ENCODE data around the gene IPO4.
"Not testable (repeated sequence)": the region's sequence is repeated elsewhere in the genome, so short reads cannot be mapped to it uniquely, and the experiment has no call there.

Gene IPO4

GRCh38 chr14:24212924-24213865, 24.6 kb upstream of the IPO4 start, which contains the start of gene CHMP4A:
TSS of gene CHMP4A (minus strand) at chr14:24213488. CDS start at chr14:24213439, 49 bp downstream.
- peak within 1 kb of the TSS; percentile 87 for H3K9ac ChIP-seq (ENCODE audit: low read length)
- H3K9me3 ChIP-seq (ENCODE audit: control insufficient read depth, low read length), result no peaks in the 10 kb centered on the region
- H3K27me3 ChIP-seq (ENCODE audit: control insufficient read depth, insufficient read depth, low read length), result no peaks in the 10 kb centered on the region
- peaks cover 9% of the 10 kb centered on the region for H3K36me3 ChIP-seq (ENCODE audit: control insufficient read depth, insufficient read depth, low read length)
- peaks cover 10% of the 10 kb centered on the region for H3K4me1 ChIP-seq (ENCODE audit: control insufficient read depth, insufficient read depth, low read length)
- H3K4me3 ChIP-seq (ENCODE audit: low read length), result peak within 1 kb of the TSS; percentile 67

GRCh38 chr14:24211311-24211710, 22.7 kb upstream of the IPO4 start:
- Histone ChIP-seq H3K4me1 (ENCODE audit: control insufficient read depth, insufficient read depth, low read length) (peaks cover 10% of the 10 kb centered on the region), H3K4me3 (ENCODE audit: low read length) (no peak overlapping the region), H3K27me3 (ENCODE audit: control insufficient read depth, insufficient read depth, low read length) (no peaks in the 10 kb centered on the region), H3K36me3 (ENCODE audit: control insufficient read depth, insufficient read depth, low read length) (peaks cover 4% of the 10 kb centered on the region), H3K9me3 (ENCODE audit: control insufficient read depth, low read length) (no peaks in the 10 kb centered on the region), H3K9ac (ENCODE audit: low read length) (no peak overlapping the region)

- Histone ChIP-seq H3K36me3 (ENCODE audit: control insufficient read depth, insufficient read depth, low read length) (peaks cover 6% of the 10 kb centered on the region), H3K4me1 (ENCODE audit: control insufficient read depth, insufficient read depth, low read length) (no peaks in the 10 kb centered on the region), H3K27me3 (ENCODE audit: control insufficient read depth, insufficient read depth, low read length) (no peaks in the 10 kb centered on the region), H3K9ac (ENCODE audit: low read length) (no peak overlapping the region), H3K9me3 (ENCODE audit: control insufficient read depth, low read length) (no peaks in the 10 kb centered on the region), H3K4me3 (ENCODE audit: low read length) (no peak overlapping the region)
Observed at GRCh38 chr14:24207625-24208024, 19.0 kb upstream of the IPO4 start.

- Histone ChIP-seq H3K4me1 (ENCODE audit: control insufficient read depth, insufficient read depth, low read length) (no peaks in the 10 kb centered on the region), H3K9me3 (ENCODE audit: control insufficient read depth, low read length) (no peaks in the 10 kb centered on the region), H3K36me3 (ENCODE audit: control insufficient read depth, insufficient read depth, low read length) (peaks cover 6% of the 10 kb centered on the region), H3K4me3 (ENCODE audit: low read length) (no peak overlapping the region), H3K9ac (ENCODE audit: low read length) (no peak overlapping the region), H3K27me3 (ENCODE audit: control insufficient read depth, insufficient read depth, low read length) (no peaks in the 10 kb centered on the region)
Observed at GRCh38 chr14:24207104-24207551, 18.5 kb upstream of the IPO4 start.

- H3K27me3 ChIP-seq (ENCODE audit: control insufficient read depth, insufficient read depth, low read length), result no peaks in the 10 kb centered on the region
- H3K9ac ChIP-seq (ENCODE audit: low read length), result no peak overlapping the region
- H3K4me1 ChIP-seq (ENCODE audit: control insufficient read depth, insufficient read depth, low read length), result no peaks in the 10 kb centered on the region
- no peaks in the 10 kb centered on the region for H3K9me3 ChIP-seq (ENCODE audit: control insufficient read depth, low read length)
- peaks cover 6% of the 10 kb centered on the region for H3K36me3 ChIP-seq (ENCODE audit: control insufficient read depth, insufficient read depth, low read length)
- no peak overlapping the region for H3K4me3 ChIP-seq (ENCODE audit: low read length)
Observed at GRCh38 chr14:24206260-24207103, 17.9 kb upstream of the IPO4 start.

GRCh38 chr14:24204163-24205146, 15.8 kb upstream of the IPO4 start:
- Histone ChIP-seq H3K9me3 (ENCODE audit: control insufficient read depth, low read length) (no peaks in the 10 kb centered on the region), H3K27me3 (ENCODE audit: control insufficient read depth, insufficient read depth, low read length) (no peaks in the 10 kb centered on the region), H3K9ac (ENCODE audit: low read length) (no peak overlapping the region), H3K4me1 (ENCODE audit: control insufficient read depth, insufficient read depth, low read length) (no peaks in the 10 kb centered on the region), H3K36me3 (ENCODE audit: control insufficient read depth, insufficient read depth, low read length) (peaks cover 6% of the 10 kb centered on the region), H3K4me3 (ENCODE audit: low read length) (no peak overlapping the region)

GRCh38 chr14:24203249-24203886, 14.8 kb upstream of the IPO4 start:
- H3K36me3 ChIP-seq (ENCODE audit: control insufficient read depth, insufficient read depth, low read length); H3K9me3 ChIP-seq (ENCODE audit: control insufficient read depth, low read length): not testable (repeated sequence)

GRCh38 chr14:24202538-24202937, 13.9 kb upstream of the IPO4 start:
- H3K4me1 ChIP-seq (ENCODE audit: control insufficient read depth, insufficient read depth, low read length); H3K27me3 ChIP-seq (ENCODE audit: control insufficient read depth, insufficient read depth, low read length); H3K9me3 ChIP-seq (ENCODE audit: control insufficient read depth, low read length); H3K4me3 ChIP-seq (ENCODE audit: low read length); H3K9ac ChIP-seq (ENCODE audit: low read length); H3K36me3 ChIP-seq (ENCODE audit: control insufficient read depth, insufficient read depth, low read length): not testable (repeated sequence)

More at GRCh38 chr14:24203249-24203886, 14.8 kb upstream of the IPO4 start:
- not testable (repeated sequence) for H3K4me1 ChIP-seq (ENCODE audit: control insufficient read depth, insufficient read depth, low read length); H3K27me3 ChIP-seq (ENCODE audit: control insufficient read depth, insufficient read depth, low read length); H3K4me3 ChIP-seq (ENCODE audit: low read length); H3K9ac ChIP-seq (ENCODE audit: low read length)

GRCh38 chr14:24198814-24199524, 10.4 kb upstream of the IPO4 start:
- no peaks in the 10 kb centered on the region for H3K36me3 ChIP-seq (ENCODE audit: control insufficient read depth, insufficient read depth, low read length)
- H3K4me3 ChIP-seq (ENCODE audit: low read length), result no peak overlapping the region
- no peaks in the 10 kb centered on the region for H3K27me3 ChIP-seq (ENCODE audit: control insufficient read depth, insufficient read depth, low read length)
- H3K9me3 ChIP-seq (ENCODE audit: control insufficient read depth, low read length), result no peaks in the 10 kb centered on the region
- no peak overlapping the region for H3K9ac ChIP-seq (ENCODE audit: low read length)
- peaks cover 22% of the 10 kb centered on the region for H3K4me1 ChIP-seq (ENCODE audit: control insufficient read depth, insufficient read depth, low read length)

- H3K9ac ChIP-seq (ENCODE audit: low read length), result no peak overlapping the region
- no peaks in the 10 kb centered on the region for H3K9me3 ChIP-seq (ENCODE audit: control insufficient read depth, low read length)
- H3K4me1 ChIP-seq (ENCODE audit: control insufficient read depth, insufficient read depth, low read length), result peaks cover 22% of the 10 kb centered on the region
- H3K36me3 ChIP-seq (ENCODE audit: control insufficient read depth, insufficient read depth, low read length), result no peaks in the 10 kb centered on the region
- no peaks in the 10 kb centered on the region for H3K27me3 ChIP-seq (ENCODE audit: control insufficient read depth, insufficient read depth, low read length)
- no peak overlapping the region for H3K4me3 ChIP-seq (ENCODE audit: low read length)
Observed at GRCh38 chr14:24197056-24197450, 8.4 kb upstream of the IPO4 start.
